Heart right ventricle (tissue), 16 donors: ENCODE measurements around the gene BSPRY. TPM values are rescaled to one million over a fixed set of nuclear protein-coding genes. Genes with fewer than 3 reads are reported as not detected.

Experiments used
- ATAC-seq, 8 donors: fragments of 200-7000 bp; cut with Tn5 transposase; one replicate each; pipeline ENCODE4 v1.9.1; 2020; ENCODE audit warnings: mild to moderate bottlenecking in 8 of 8, moderate library complexity in 8 of 8, moderate number of reproducible peaks in 1 of 8
- DNase-seq, 2 donors: peaks; one replicate each; pipeline ENCODE4 v3.0.0-alpha.2; 2020
- H3K27ac ChIP-seq, 10 donors: fragments of 200-600 bp; sonication (generic) in 2 of 10; one replicate each; pipeline versions ENCODE4 v1.5.0 to v1.8.0; 2020 to 2022; ENCODE audit warnings: mild to moderate bottlenecking in 3 of 10
- H3K27me3 ChIP-seq, 7 donors: fragments of 200-600 bp; one replicate each; pipeline ENCODE4 v1.8.0; 2021 to 2022; ENCODE audit warnings: mild to moderate bottlenecking in 2 of 7
- H3K36me3 ChIP-seq, 9 donors: fragments of 200-600 bp; sonication (generic) in 1 of 9; one replicate each; pipeline versions ENCODE4 v1.5.0 to v1.8.0; 2020 to 2022; ENCODE audit warnings: mild to moderate bottlenecking in 2 of 9
- H3K4me1 ChIP-seq, 9 donors: fragments of 200-600 bp; sonication (generic) in 1 of 9; one replicate each; pipeline versions ENCODE4 v1.5.0 to v1.8.0; 2020 to 2022; ENCODE audit warnings: mild to moderate bottlenecking in 4 of 9
- H3K4me3 ChIP-seq, 10 donors: fragments of 200-600 bp; sonication (generic) in 2 of 10; one replicate each; pipeline versions ENCODE4 v1.5.0 to v1.8.0; 2020 to 2022; ENCODE audit warnings: mild to moderate bottlenecking in 7 of 10, moderate library complexity in 2 of 10
- H3K9me3 ChIP-seq, 11 donors: fragments of 200-600 bp in 10 of 11; sonication (generic) in 2 of 11; one replicate each; pipeline versions ENCODE4 v1.5.0 to v1.8.0; 2013 to 2022; ENCODE audit warnings: mild to moderate bottlenecking in 2 of 11, control low read depth in 1 of 11, moderate library complexity in 1 of 11
- WGBS, 2 donors: extraction: QIAGEN DNeasy Blood & Tissue Kit; methylation state at CpG; one replicate each; pipeline ENCODE4 v1.1.7; 2013; ENCODE audit warnings: inconsistent platforms in 1 of 2; 5-methylcytosine and 5-hydroxymethylcytosine counted together
- intact Hi-C, 10 donors: fragments of 100-400 bp; cut with DNase I; formaldehyde crosslinking; loops; one replicate each; pipeline versions ENCODE4 v1.11.1 to v1.14.2; 2022
- polyA plus RNA-seq, 2 donors: library from polyadenylated mRNA; stranded (reverse); fragments of 200-250 nt; gene quantifications; one replicate each; pipeline ENCODE4 v1.2.3, GENCODE V29; 2013
- total RNA-seq, 10 donors: library from RNA; stranded (reverse); fragmentation: NEBNext Ultra II Directional in 3 of 10; extraction: Animal tissue kit (Norgen Biotek cat#: 25700) in 3 of 10; gene quantifications; one replicate each; pipeline versions ENCODE4 v1.2.1 to v1.2.4, GENCODE V29; 2021 to 2023
- TF ChIP-seq, protein P1 (sequence below), 9 donors: fragments of 200-600 bp; sonication (generic) in 2 of 9; IDR thresholded peaks; one replicate each; pipeline versions ENCODE4 v1.5.0 to v1.8.0; 2021 to 2022; ENCODE audit warnings: antibody characterized with exemption in 9 of 9, mild to moderate bottlenecking in 5 of 9, moderate library complexity in 1 of 9
- donor health status: Arrhythmogenic right ventricular cardiomyopathy.
- donor health status: ischemic (EF 13 %, LVEDD 7.1; RV severe dilation, severe dysfunction).
- donor health status: healthy with polysubstance abuse.
- donor health status: DM: no; HTN: yes; CAD: no.
- donor health status: DM: no; HTN: no; CAD: no.
- donor health status: ischemic (EF 25% LVEDD 6.9; RV normal size, moderate dysfunction).
- donor health status: ischemic (EF 25% LVEDD 5.7; RV mildly dilated, moderate dysfunction).
- donor health status: healthy.
- donor health status: DM: yes; HTN: yes; CAD: no.
- donor health status: Ischemic cardiomyopathy.
- donor health status: ischemic (EF 35%, LVEDD 5.7; RV mildly dilated, moderate dysfunction).
- donor health status: nonischemic (EF 11% LVEDD 7.7; RV severe dilation, severe dysfunction).
- donor health status: DM: yes; HTN: yes; CAD: no.
- donor health status: PGD.
- donor health status: ischemic (EF 29% LVEDD 5.4; RV normal size, mild dysfunction).
- donor health status: nonischemic (EF 23%, LVEDD 6.1; RV moderate dilation, normal function).

Gene BSPRY
- total and polyA plus RNA-seq, 12 donors, result 0.44 to 4.2 (median 1.6) TPM

DNA sequence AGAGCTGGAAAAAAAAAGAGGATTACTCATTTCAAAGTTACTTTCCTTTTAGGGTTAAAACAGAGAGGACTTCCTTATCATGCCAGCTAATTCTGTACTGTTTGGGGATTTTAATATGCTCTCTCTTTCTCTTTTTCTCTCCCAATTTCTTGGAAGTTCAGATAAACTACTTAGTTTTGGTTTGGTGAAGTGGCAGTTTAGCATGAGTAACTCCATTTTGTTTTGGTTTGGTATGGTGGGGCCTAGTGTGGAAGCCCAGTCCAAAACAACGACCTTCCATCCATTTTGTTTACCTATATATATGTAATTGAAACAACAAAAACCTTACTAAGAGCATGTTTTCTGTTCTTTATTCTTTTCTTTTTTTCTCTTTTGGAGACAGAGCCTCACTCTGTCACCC is 3.7 kb upstream of the BSPRY start:
- ATAC-seq (no peak), DNase-seq (no peak)
- Histone ChIP-seq H3K4me1 (peaks cover 2 to 29% (median 17%) of the 10 kb centered on the region in 9 donors), H3K27me3 (peaks cover 0 to 12% (median 6%) of the 10 kb centered on the region in 7 donors), H3K27ac (peak overlapping the region in 2 of 10 donors; percentile 90 to 91), H3K36me3 (no peaks in the 10 kb centered on the region), H3K9me3 (no peaks in the 10 kb centered on the region), H3K4me3 (no peak overlapping the region)
- intact Hi-C loops, result no loop called here
- TF ChIP-seq, protein P1, sequence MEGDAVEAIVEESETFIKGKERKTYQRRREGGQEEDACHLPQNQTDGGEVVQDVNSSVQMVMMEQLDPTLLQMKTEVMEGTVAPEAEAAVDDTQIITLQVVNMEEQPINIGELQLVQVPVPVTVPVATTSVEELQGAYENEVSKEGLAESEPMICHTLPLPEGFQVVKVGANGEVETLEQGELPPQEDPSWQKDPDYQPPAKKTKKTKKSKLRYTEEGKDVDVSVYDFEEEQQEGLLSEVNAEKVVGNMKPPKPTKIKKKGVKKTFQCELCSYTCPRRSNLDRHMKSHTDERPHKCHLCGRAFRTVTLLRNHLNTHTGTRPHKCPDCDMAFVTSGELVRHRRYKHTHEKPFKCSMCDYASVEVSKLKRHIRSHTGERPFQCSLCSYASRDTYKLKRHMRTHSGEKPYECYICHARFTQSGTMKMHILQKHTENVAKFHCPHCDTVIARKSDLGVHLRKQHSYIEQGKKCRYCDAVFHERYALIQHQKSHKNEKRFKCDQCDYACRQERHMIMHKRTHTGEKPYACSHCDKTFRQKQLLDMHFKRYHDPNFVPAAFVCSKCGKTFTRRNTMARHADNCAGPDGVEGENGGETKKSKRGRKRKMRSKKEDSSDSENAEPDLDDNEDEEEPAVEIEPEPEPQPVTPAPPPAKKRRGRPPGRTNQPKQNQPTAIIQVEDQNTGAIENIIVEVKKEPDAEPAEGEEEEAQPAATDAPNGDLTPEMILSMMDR (IDR thresholded peaks at IDR 0.05), result no peak
- WGBS, 2 donors, result 0 to 53% methylated on average over 1 of the region's 1 CpG

GRCh38 chr9:113348437-113348836 is 904 bp upstream of the BSPRY start:
- DNase-seq (no peak), ATAC-seq (no peak)
- peaks cover 0 to 34% (median 28%) of the 10 kb centered on the region in 7 donors for H3K27me3 ChIP-seq
- 94 to 95% methylated on average over 3 of the region's 3 CpGs for WGBS, 2 donors
- H3K4me3 ChIP-seq, result no peak overlapping the region
- H3K27ac ChIP-seq, result no peak overlapping the region
- intact Hi-C loops, result no loop called here
- H3K4me1 ChIP-seq, result peaks cover 2 to 26% (median 13%) of the 10 kb centered on the region in 9 donors
- TF ChIP-seq, protein P1 (IDR thresholded peaks at IDR 0.05), result no peak
- H3K9me3 ChIP-seq, result no peaks in the 10 kb centered on the region
- no peaks in the 10 kb centered on the region for H3K36me3 ChIP-seq

- ATAC-seq (no peak), DNase-seq (no peak)
- 33 to 34% methylated on average over 13 of the region's 13 CpGs for WGBS, 2 donors
- Histone ChIP-seq H3K4me1 (peaks cover 1 to 22% (median 8%) of the 10 kb centered on the region in 9 donors), H3K36me3 (no peaks in the 10 kb centered on the region), H3K9me3 (no peaks in the 10 kb centered on the region), H3K4me3 (peak overlapping the region in 8 of 10 donors; percentile 41 to 57 (median 52)), H3K27ac (no peak overlapping the region), H3K27me3 (peaks cover 0 to 34% (median 28%) of the 10 kb centered on the region in 7 donors)
- TF ChIP-seq, protein P1 (IDR thresholded peaks at IDR 0.05), result no peak
- intact Hi-C loops, result no loop called here
Measured at GRCh38 chr9:113349066-113349444, 286 bp upstream of the BSPRY start.

GRCh38 chr9:113350107-113350661 is 843 bp downstream of the BSPRY start:
- intact Hi-C loops, result loop anchor here in 1 of 10 donors (10.0 kb wide), 1 partner anchor 55 kb away; no protein-coding TSS in a partner anchor
- ATAC-seq, result peak in 3 of 8 donors; percentile 22 to 46 (median 28)
- Histone ChIP-seq H3K27ac (peak overlapping the region in 1 of 10 donors; percentile 26), H3K36me3 (no peaks in the 10 kb centered on the region), H3K9me3 (no peaks in the 10 kb centered on the region), H3K27me3 (peaks cover 0 to 34% (median 28%) of the 10 kb centered on the region in 7 donors), H3K4me3 (peak overlapping the region in 9 of 10 donors; percentile 41 to 57 (median 51)), H3K4me1 (peaks cover 0 to 18% (median 5%) of the 10 kb centered on the region in 9 donors)
- no peak for DNase-seq
- TF ChIP-seq, protein P1 (IDR thresholded peaks at IDR 0.05), result no peak
- WGBS, 2 donors, result 8 to 15% methylated on average over 14 of the region's 14 CpGs
